Natural killer cell (primary cell): ENCODE measurements around the gene SPPL3. TPM values are rescaled to one million over a fixed set of nuclear protein-coding genes. Genes with fewer than 3 reads are reported as not detected.

Experiments
- ATAC-seq, 3 donors: fragments of 150-1000 bp in 2 of 3; fragments of 200-7000 bp in 1 of 3; cut with Tn5 transposase; 1 replicate in 1 of 3; 2 replicates in 2 of 3; pipeline ENCODE4 v1.10.0; 2021; ENCODE audit warnings: mild to moderate bottlenecking in 2 of 3, moderate library complexity in 2 of 3
- DNase-seq, 2 donors: peaks; one replicate each; pipeline versions ENCODE4 v3.0.0 to v3.0.0-alpha.2; 2013 to 2021; ENCODE audit warnings: mixed read lengths in 1 of 2
- H3K27ac ChIP-seq: one replicate; pipeline ENCODE4 v1.5.1; 2013; ENCODE audit warnings: mild to moderate bottlenecking, low read length
- H3K27me3 ChIP-seq: one replicate; pipeline ENCODE4 v1.6.1; 2013; ENCODE audit warnings: low read length; ENCODE audit not compliant: control insufficient read depth, insufficient read depth
- H3K36me3 ChIP-seq: one replicate; pipeline ENCODE4 v1.6.1; 2013; ENCODE audit warnings: low read length; ENCODE audit not compliant: control insufficient read depth, insufficient read depth
- H3K4me1 ChIP-seq: one replicate; pipeline ENCODE4 v1.6.1; 2013; ENCODE audit warnings: low read length; ENCODE audit not compliant: control insufficient read depth, insufficient read depth
- H3K4me3 ChIP-seq: one replicate; pipeline ENCODE4 v1.5.1; 2013; ENCODE audit warnings: low read length
- H3K9me3 ChIP-seq: one replicate; pipeline ENCODE4 v1.6.1; 2013; ENCODE audit warnings: low read length; ENCODE audit not compliant: control insufficient read depth, insufficient read depth
- H3K27ac Mint-ChIP-seq, 2 donors: one replicate each; pipeline ENCODE4 v1.8.0; 2022; ENCODE audit warnings: mild to moderate bottlenecking in 2 of 2, mixed read lengths in 2 of 2, moderate library complexity in 1 of 2
- H3K27me3 Mint-ChIP-seq, 2 donors: one replicate each; pipeline ENCODE4 v1.8.0; 2022; ENCODE audit warnings: low read depth in 2 of 2, mixed read lengths in 2 of 2
- H3K36me3 Mint-ChIP-seq: one replicate; pipeline ENCODE4 v1.8.0; 2022; ENCODE audit warnings: mixed read lengths
- H3K4me1 Mint-ChIP-seq, 2 donors: one replicate each; pipeline ENCODE4 v1.8.0; 2022; ENCODE audit warnings: mixed read lengths in 2 of 2
- H3K4me3 Mint-ChIP-seq: one replicate; pipeline ENCODE4 v1.8.0; 2022; ENCODE audit warnings: mild to moderate bottlenecking, moderate library complexity, mixed read lengths
- H3K9me3 Mint-ChIP-seq, 2 donors: one replicate each; pipeline ENCODE4 v1.8.0; 2022; ENCODE audit warnings: mixed read lengths in 2 of 2
- WGBS: methylation state at CpG from one replicate; pipeline ENCODE4 v1.1.7; 2013; ENCODE audit warnings: missing lambda C conversion rate; ENCODE audit not compliant: insufficient coverage; 5-methylcytosine and 5-hydroxymethylcytosine counted together
- intact Hi-C: fragments of 100-400 bp; cut with micrococcal nuclease; formaldehyde crosslinking; loops from one replicate; pipeline ENCODE4 v1.14.2; 2022
- total RNA-seq, 4 donors: library from RNA; stranded (reverse); fragments of 120-200 nt in 1 of 4; gene quantifications; one replicate each; pipeline versions ENCODE4 v1.2.3 to v1.2.4, GENCODE V29; 2013 to 2022
- TF ChIP-seq, protein P1 (sequence below): fragments of 200-600 bp; IDR thresholded peaks from one replicate; pipeline ENCODE4 v1.8.0; 2022; ENCODE audit warnings: antibody characterized with exemption

Gene SPPL3
- total RNA-seq, 3 donors from 2014 or later (not counting 1 experiment from before 2014, with no cell fraction given): 31.5 to 40.2 (median 39.9) TPM

DNA sequence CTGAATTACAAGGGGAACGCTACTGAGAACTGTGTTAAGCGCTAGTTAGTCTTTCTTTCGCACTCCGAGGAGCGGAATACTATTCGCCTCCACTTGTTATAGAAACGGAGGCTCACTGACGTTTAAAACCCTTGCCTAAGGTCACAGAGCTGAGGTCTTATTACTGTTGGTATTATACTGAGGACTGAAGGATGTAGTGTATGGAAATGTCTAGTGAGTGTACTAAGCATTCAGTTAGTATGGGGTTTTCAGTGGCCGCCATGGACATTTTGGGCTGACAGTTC, 177.7 kb downstream of the SPPL3 start:
- Histone ChIP-seq H3K4me1 (peaks cover 15% of the 10 kb centered on the region), H3K36me3 (peaks cover 15% of the 10 kb centered on the region), H3K27ac (no peak overlapping the region), H3K4me3 (no peak overlapping the region), H3K27me3 (no peaks in the 10 kb centered on the region), H3K9me3 (no peaks in the 10 kb centered on the region)
- 95% methylated on average over 9 of the region's 9 CpGs for WGBS
- H3K4me3 Mint-ChIP-seq: peak overlapping the region; percentile 91
- peak overlapping the region; percentile 51 to 88 for H3K27ac Mint-ChIP-seq
- H3K4me1 Mint-ChIP-seq: peaks cover 16 to 28% of the 10 kb centered on the region in 2 donors
- TF ChIP-seq, protein P1, sequence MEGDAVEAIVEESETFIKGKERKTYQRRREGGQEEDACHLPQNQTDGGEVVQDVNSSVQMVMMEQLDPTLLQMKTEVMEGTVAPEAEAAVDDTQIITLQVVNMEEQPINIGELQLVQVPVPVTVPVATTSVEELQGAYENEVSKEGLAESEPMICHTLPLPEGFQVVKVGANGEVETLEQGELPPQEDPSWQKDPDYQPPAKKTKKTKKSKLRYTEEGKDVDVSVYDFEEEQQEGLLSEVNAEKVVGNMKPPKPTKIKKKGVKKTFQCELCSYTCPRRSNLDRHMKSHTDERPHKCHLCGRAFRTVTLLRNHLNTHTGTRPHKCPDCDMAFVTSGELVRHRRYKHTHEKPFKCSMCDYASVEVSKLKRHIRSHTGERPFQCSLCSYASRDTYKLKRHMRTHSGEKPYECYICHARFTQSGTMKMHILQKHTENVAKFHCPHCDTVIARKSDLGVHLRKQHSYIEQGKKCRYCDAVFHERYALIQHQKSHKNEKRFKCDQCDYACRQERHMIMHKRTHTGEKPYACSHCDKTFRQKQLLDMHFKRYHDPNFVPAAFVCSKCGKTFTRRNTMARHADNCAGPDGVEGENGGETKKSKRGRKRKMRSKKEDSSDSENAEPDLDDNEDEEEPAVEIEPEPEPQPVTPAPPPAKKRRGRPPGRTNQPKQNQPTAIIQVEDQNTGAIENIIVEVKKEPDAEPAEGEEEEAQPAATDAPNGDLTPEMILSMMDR: no peak
- DNase-seq (no peak), ATAC-seq (no peak)
- no peaks in the 10 kb centered on the region for H3K27me3 Mint-ChIP-seq
- H3K9me3 Mint-ChIP-seq: no peaks in the 10 kb centered on the region
- intact Hi-C loops: loop anchor here (5.0 kb wide), 1 partner anchor 144 kb away; the partner anchor contains the start of gene POP5
- H3K36me3 Mint-ChIP-seq: no peaks in the 10 kb centered on the region

GRCh38 chr12:120725659-120726509, 178.3 kb downstream of the SPPL3 start, which contains the start of gene ACADS:
Gene ACADS (plus strand): TSS chr12:120725826. CDS start chr12:120725886, 60 bp downstream.
- Mint-ChIP-seq H3K9me3 (no peaks in the 10 kb centered on the region), H3K4me1 (peaks cover 16 to 28% of the 10 kb centered on the region in 2 donors), H3K4me3 (peak within 1 kb of the TSS; percentile 91), H3K27ac (peak within 1 kb of the TSS; percentile 51 to 88), H3K27me3 (no peaks in the 10 kb centered on the region), H3K36me3 (no peaks in the 10 kb centered on the region)
- Histone ChIP-seq H3K4me1 (peaks cover 15% of the 10 kb centered on the region), H3K27me3 (no peaks in the 10 kb centered on the region), H3K4me3 (peak within 1 kb of the TSS; percentile 52), H3K9me3 (no peaks in the 10 kb centered on the region), H3K36me3 (peaks cover 19% of the 10 kb centered on the region), H3K27ac (peak within 1 kb of the TSS; percentile 30)
- TF ChIP-seq, protein P1: no peak
- intact Hi-C loops: loop anchor here (1.0 to 5.0 kb wide), 2 partner anchors 40 to 144 kb away; partner anchors contain the start of gene POP5
- WGBS: 8% methylated on average over 66 of the region's 66 CpGs
- ATAC-seq (peak; percentile 99 to 100 (median 100)), DNase-seq (peak; percentile 91 to 94)

GRCh38 chr12:120725151-120725658, 179.0 kb downstream of the SPPL3 start:
- Mint-ChIP-seq H3K4me1 (peaks cover 16 to 26% of the 10 kb centered on the region in 2 donors), H3K4me3 (peak overlapping the region; percentile 91), H3K27me3 (no peaks in the 10 kb centered on the region), H3K9me3 (no peaks in the 10 kb centered on the region), H3K36me3 (no peaks in the 10 kb centered on the region), H3K27ac (peak overlapping the region in 1 of 2 donors; percentile 88)
- no peak for DNase-seq
- WGBS: 48% methylated on average over 14 of the region's 14 CpGs
- intact Hi-C loops: loop anchor here (1.0 to 5.0 kb wide), 2 partner anchors 39 to 143 kb away; partner anchors contain the start of gene POP5
- Histone ChIP-seq H3K4me1 (peaks cover 15% of the 10 kb centered on the region), H3K27ac (peak overlapping the region; percentile 30), H3K36me3 (peaks cover 22% of the 10 kb centered on the region), H3K9me3 (no peaks in the 10 kb centered on the region), H3K4me3 (peak overlapping the region; percentile 52), H3K27me3 (no peaks in the 10 kb centered on the region)
- no peak for ATAC-seq
- TF ChIP-seq, protein P1: no peak
